ENCODE data around the gene ZNF8.
"Not testable (repeated sequence)": the region's sequence is repeated elsewhere in the genome, so short reads cannot be mapped to it uniquely, and the experiment has no call there.

Gene ZNF8

DNA sequence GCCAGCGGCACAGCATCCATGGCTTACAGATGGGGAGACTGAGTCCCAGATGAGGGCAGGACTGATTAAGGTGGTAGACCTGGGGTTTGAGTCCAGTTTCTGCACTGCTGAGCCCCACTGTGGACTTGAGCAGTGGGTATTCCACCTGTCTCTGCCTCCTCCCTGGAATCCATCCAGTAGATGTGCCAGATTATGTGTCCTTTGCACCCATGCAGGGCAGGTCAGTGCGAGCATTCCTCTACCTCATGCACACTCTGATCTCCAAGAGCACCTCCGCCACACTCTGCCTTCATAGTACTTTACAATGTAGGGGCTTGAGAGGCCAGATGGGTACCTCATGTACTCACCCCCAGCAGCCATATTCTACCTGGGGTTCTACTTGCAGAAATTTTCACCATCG, 58.1 kb downstream of the ZNF8 start:
- Histone ChIP-seq H3K9ac (ENCODE audit: low read depth, low read length) (no peak overlapping the region), H3K27ac (ENCODE audit: low read depth, low read length) (no peak overlapping the region), H3K4me3 (ENCODE audit: low read length) (no peak overlapping the region), H3K27me3 (ENCODE audit: insufficient read depth, low read length) (no peaks in the 10 kb centered on the region), H3K36me3 (ENCODE audit: insufficient read depth, low read length) (peaks cover 28% of the 10 kb centered on the region), H3K4me1 (ENCODE audit: insufficient read depth, low read length) (no peaks in the 10 kb centered on the region), H3K9me3 (ENCODE audit: insufficient read depth, low read depth, low read length) (no peaks in the 10 kb centered on the region)
- 98% methylated on average over 4 of the region's 4 CpGs for WGBS

- no peak overlapping the region for H3K27ac ChIP-seq (ENCODE audit: low read depth, low read length)
- no peaks in the 10 kb centered on the region for H3K27me3 ChIP-seq (ENCODE audit: insufficient read depth, low read length)
- no peak overlapping the region for H3K4me3 ChIP-seq (ENCODE audit: low read length)
- H3K36me3 ChIP-seq (ENCODE audit: insufficient read depth, low read length), result peaks cover 28% of the 10 kb centered on the region
- no peaks in the 10 kb centered on the region for H3K4me1 ChIP-seq (ENCODE audit: insufficient read depth, low read length)
- 97% methylated on average over 11 of the region's 11 CpGs for WGBS
- no peak overlapping the region for H3K9ac ChIP-seq (ENCODE audit: low read depth, low read length)
- no peaks in the 10 kb centered on the region for H3K9me3 ChIP-seq (ENCODE audit: insufficient read depth, low read depth, low read length)
These were observed 59.6 kb downstream of the ZNF8 start for GRCh38 chr19:58338336-58338735.

- Histone ChIP-seq H3K9me3 (ENCODE audit: insufficient read depth, low read depth, low read length) (no peaks in the 10 kb centered on the region), H3K27ac (ENCODE audit: low read depth, low read length) (no peak overlapping the region), H3K27me3 (ENCODE audit: insufficient read depth, low read length) (no peaks in the 10 kb centered on the region), H3K4me1 (ENCODE audit: insufficient read depth, low read length) (no peaks in the 10 kb centered on the region), H3K9ac (ENCODE audit: low read depth, low read length) (no peak overlapping the region), H3K4me3 (ENCODE audit: low read length) (no peak overlapping the region), H3K36me3 (ENCODE audit: insufficient read depth, low read length) (peaks cover 28% of the 10 kb centered on the region)
- 85% methylated on average over 29 of the region's 30 CpGs for WGBS
These were observed 60.2 kb downstream of the ZNF8 start for GRCh38 chr19:58338825-58339558.

GRCh38 chr19:58345558-58345957, 66.8 kb downstream of the ZNF8 start:
- Histone ChIP-seq H3K9me3 (ENCODE audit: insufficient read depth, low read depth, low read length) (no peaks in the 10 kb centered on the region), H3K27me3 (ENCODE audit: insufficient read depth, low read length) (peaks cover 15% of the 10 kb centered on the region), H3K36me3 (ENCODE audit: insufficient read depth, low read length) (peaks cover 5% of the 10 kb centered on the region; the same call in 1 of the 2 replicates), H3K4me1 (ENCODE audit: insufficient read depth, low read length) (peaks cover 3% of the 10 kb centered on the region; the same call in 1 of the 2 replicates), H3K9ac (ENCODE audit: low read depth, low read length) (no peak overlapping the region), H3K4me3 (ENCODE audit: low read length) (no peak overlapping the region), H3K27ac (ENCODE audit: low read depth, low read length) (no peak overlapping the region)
- 88% methylated on average over 5 of the region's 5 CpGs for WGBS

- peaks cover 15% of the 10 kb centered on the region for H3K27me3 ChIP-seq (ENCODE audit: insufficient read depth, low read length)
- H3K9ac ChIP-seq (ENCODE audit: low read depth, low read length), result peak overlapping the region; percentile 69
- H3K36me3 ChIP-seq (ENCODE audit: insufficient read depth, low read length), result no peaks in the 10 kb centered on the region
- peaks cover 3% of the 10 kb centered on the region; the same call in 1 of the 2 replicates for H3K4me1 ChIP-seq (ENCODE audit: insufficient read depth, low read length)
- no peak overlapping the region for H3K27ac ChIP-seq (ENCODE audit: low read depth, low read length)
- WGBS, result 1% methylated on average over 82 of the region's 82 CpGs
- H3K4me3 ChIP-seq (ENCODE audit: low read length), result peak overlapping the region; percentile 94
- H3K9me3 ChIP-seq (ENCODE audit: insufficient read depth, low read depth, low read length), result no peaks in the 10 kb centered on the region
These were observed 68.5 kb downstream of the ZNF8 start for GRCh38 chr19:58346961-58347929.

DNA sequence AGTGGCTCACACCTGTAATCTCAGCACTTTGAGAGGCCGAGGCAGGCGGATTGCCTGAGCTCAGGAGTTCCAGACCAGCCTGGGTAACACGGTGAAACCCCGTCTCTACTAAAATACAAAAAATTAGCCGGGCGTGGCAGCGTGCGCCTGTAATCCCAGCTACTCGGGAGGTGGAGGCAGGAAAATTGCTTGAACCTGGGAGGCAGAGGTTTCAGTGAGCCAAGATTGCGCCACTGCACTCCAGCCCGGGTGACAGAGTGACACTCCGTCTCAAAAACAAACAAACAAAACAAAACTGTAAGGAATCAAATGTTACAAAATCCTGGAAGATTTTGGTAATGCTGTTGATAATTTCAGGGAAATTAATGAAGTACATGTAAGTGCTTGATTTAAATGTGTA, 69.3 kb downstream of the ZNF8 start:
- Histone ChIP-seq H3K27me3 (ENCODE audit: insufficient read depth, low read length) (peaks cover 15% of the 10 kb centered on the region), H3K4me3 (ENCODE audit: low read length) (peak overlapping the region; percentile 94), H3K9ac (ENCODE audit: low read depth, low read length) (peak overlapping the region; percentile 59; the same call in 1 of the 2 replicates)
- H3K9me3 ChIP-seq (ENCODE audit: insufficient read depth, low read depth, low read length); H3K4me1 ChIP-seq (ENCODE audit: insufficient read depth, low read length); H3K27ac ChIP-seq (ENCODE audit: low read depth, low read length); H3K36me3 ChIP-seq (ENCODE audit: insufficient read depth, low read length): not testable (repeated sequence)
- 2% methylated on average over 9 of the region's 12 CpGs for WGBS

DNA sequence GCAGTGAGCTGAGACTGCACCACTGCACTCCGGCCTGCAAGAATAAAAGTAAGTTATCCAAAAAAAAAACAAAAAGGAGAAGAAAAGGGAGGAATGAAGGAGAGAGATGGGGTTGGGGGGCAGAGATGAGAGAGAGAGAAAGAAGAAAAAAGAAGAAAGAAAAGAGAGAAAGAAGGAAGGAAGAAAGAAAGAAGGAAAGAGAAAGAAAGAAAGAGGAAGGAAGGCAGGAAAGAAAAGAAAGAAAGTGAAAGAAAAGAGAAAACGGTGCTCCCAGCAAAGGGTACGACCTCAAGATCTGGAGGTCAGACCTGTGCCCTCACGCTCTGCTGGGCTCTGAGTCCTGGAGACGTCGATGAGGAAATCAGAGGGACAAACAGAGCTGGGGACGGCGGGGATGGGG, 70.8 kb downstream of the ZNF8 start:
- Histone ChIP-seq H3K4me3 (ENCODE audit: low read length) (no peak overlapping the region), H3K27me3 (ENCODE audit: insufficient read depth, low read length) (peaks cover 15% of the 10 kb centered on the region), H3K36me3 (ENCODE audit: insufficient read depth, low read length) (no peaks in the 10 kb centered on the region), H3K9me3 (ENCODE audit: insufficient read depth, low read depth, low read length) (no peaks in the 10 kb centered on the region), H3K27ac (ENCODE audit: low read depth, low read length) (no peak overlapping the region), H3K9ac (ENCODE audit: low read depth, low read length) (no peak overlapping the region), H3K4me1 (ENCODE audit: insufficient read depth, low read length) (peaks cover 3% of the 10 kb centered on the region; the same call in 1 of the 2 replicates)
- 92% methylated on average over 8 of the region's 8 CpGs for WGBS

DNA sequence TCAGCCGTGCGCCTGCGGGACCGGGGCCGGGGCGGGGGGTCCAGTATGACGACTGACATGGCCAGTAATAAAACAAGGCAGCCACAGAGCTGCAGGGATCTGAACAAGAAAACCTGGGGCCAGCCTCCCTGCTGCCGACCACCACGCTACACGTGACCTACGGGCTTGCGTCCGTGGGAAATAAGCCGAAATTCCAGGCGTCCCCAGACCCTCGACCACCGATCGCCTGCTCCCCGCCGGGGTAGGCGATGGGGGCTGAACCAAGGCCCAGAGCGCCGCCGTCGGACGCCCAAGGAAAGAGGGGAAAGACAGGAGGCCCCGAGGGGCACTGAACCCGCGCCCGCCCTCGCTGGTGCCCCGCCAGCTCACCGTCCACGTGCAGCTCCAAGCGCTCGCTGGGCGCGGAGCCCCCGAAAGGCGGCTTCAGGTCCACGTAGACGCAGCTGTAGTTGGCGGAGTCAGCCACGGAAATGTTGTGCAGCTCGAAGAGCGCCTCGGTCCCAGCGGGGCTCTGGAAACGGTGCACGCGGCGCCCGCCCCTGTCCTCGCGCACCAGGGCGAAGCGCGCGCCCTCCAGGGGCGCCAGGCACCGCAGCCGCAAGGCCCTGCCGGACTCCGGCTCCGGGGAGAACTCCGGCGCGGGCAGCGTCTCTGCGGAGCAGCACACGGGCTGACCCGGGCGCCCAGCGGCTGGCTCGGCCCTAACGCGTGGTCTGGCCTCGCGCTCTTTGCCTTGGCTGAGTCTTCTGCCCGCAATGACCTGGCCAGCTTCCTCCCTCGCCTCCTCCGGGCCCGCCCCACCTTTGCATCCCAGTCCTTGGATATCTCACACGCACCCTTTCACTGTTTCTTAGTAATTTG, 71.5 kb downstream of the ZNF8 start:
- no peaks in the 10 kb centered on the region for H3K9me3 ChIP-seq (ENCODE audit: insufficient read depth, low read depth, low read length)
- peaks cover 15% of the 10 kb centered on the region for H3K27me3 ChIP-seq (ENCODE audit: insufficient read depth, low read length)
- no peaks in the 10 kb centered on the region for H3K36me3 ChIP-seq (ENCODE audit: insufficient read depth, low read length)
- H3K4me3 ChIP-seq (ENCODE audit: low read length), result no peak overlapping the region
- H3K9ac ChIP-seq (ENCODE audit: low read depth, low read length), result no peak overlapping the region
- no peak overlapping the region for H3K27ac ChIP-seq (ENCODE audit: low read depth, low read length)
- H3K4me1 ChIP-seq (ENCODE audit: insufficient read depth, low read length), result peaks cover 3% of the 10 kb centered on the region; the same call in 1 of the 2 replicates
- 96% methylated on average over 84 of the region's 84 CpGs for WGBS

DNA sequence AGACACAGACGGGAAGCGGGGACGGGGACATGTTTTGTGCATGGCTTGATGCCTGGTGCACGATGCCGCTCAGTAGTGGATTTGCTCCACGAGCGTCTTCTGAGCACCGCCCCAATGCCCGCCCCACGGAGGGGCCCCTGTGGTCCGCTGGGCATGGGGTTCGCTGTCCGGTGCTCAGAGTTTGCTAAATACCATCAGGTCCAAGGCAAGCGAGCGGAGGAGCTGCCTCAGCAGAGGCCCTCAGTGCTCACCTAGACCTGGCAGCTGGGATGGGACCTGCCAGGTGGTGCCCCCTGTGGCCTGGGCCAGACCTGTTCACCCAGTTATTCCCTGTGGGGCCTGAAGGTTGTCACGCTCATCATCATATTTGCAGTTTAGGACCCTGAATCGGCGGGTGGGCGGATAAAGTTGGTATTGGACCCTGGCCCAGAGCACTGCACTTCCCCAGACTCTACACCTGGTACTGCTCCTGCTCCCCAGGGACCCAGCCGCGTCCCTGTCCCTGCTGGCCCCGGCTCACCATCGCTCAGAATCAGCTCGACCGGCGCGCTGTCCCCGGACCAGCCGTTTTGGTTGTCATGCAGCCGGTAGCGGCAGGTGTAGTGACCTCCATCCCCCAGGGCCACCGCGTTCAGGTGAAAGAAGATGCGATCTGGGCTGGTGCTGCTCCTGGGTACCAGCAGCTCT, 72.3 kb downstream of the ZNF8 start:
- Histone ChIP-seq H3K4me1 (ENCODE audit: insufficient read depth, low read length) (peaks cover 3% of the 10 kb centered on the region; the same call in 1 of the 2 replicates), H3K9me3 (ENCODE audit: insufficient read depth, low read depth, low read length) (no peaks in the 10 kb centered on the region), H3K27me3 (ENCODE audit: insufficient read depth, low read length) (peaks cover 15% of the 10 kb centered on the region), H3K36me3 (ENCODE audit: insufficient read depth, low read length) (no peaks in the 10 kb centered on the region), H3K4me3 (ENCODE audit: low read length) (no peak overlapping the region), H3K27ac (ENCODE audit: low read depth, low read length) (no peak overlapping the region), H3K9ac (ENCODE audit: low read depth, low read length) (no peak overlapping the region)
- 95% methylated on average over 34 of the region's 34 CpGs for WGBS

DNA sequence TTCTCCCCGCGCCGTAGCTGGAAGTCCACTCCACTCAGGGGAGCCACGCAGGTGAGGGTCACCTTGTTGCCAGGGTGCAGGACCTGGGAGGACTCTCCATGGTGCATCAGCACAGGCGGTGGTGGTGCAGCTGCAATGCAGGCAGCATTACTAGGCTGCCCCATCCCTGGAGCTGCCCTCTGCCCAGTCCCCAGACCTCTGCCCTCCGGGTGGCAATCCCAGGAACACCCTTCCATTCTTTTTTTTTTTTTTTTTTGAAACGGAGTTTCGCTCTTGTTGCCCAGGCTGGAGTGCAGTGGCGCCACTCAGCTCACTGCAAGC, 72.8 kb downstream of the ZNF8 start:
- peaks cover 3% of the 10 kb centered on the region; the same call in 1 of the 2 replicates for H3K4me1 ChIP-seq (ENCODE audit: insufficient read depth, low read length)

More for the DNA sequence above, 72.8 kb downstream of the ZNF8 start:
- Histone ChIP-seq H3K27me3 (ENCODE audit: insufficient read depth, low read length) (peaks cover 13% of the 10 kb centered on the region), H3K9ac (ENCODE audit: low read depth, low read length) (no peak overlapping the region), H3K9me3 (ENCODE audit: insufficient read depth, low read depth, low read length) (no peaks in the 10 kb centered on the region), H3K36me3 (ENCODE audit: insufficient read depth, low read length) (no peaks in the 10 kb centered on the region), H3K27ac (ENCODE audit: low read depth, low read length) (no peak overlapping the region), H3K4me3 (ENCODE audit: low read length) (no peak overlapping the region)
- WGBS, result 96% methylated on average over 9 of the region's 9 CpGs
